GM23338 (cell line): Measurements from ENCODE around the gene TMEM175. TPM values are rescaled to one million over a fixed set of nuclear protein-coding genes. Genes with fewer than 3 reads are reported as not detected.
A peak's percentile ranks its signal among the peaks of the same experiment; 100 is the strongest.
"Not testable (repeated sequence)": the region's sequence is repeated elsewhere in the genome, so short reads cannot be mapped to it uniquely, and the experiment has no call there.

Experiments
- ATAC-seq: fragments of 200-7000 bp; cut with Tn5 transposase; 3 replicates; pipeline ENCODE4 v1.9.1; 2020
- DNase-seq: peaks from one replicate; pipeline ENCODE4 v3.0.0-alpha.2; 2015; ENCODE audit warnings: low spot score
- H2AFZ ChIP-seq: fragments of 200-600 bp; sonication (generic); 2 replicates; pipeline ENCODE4 v1.8.0; 2016; ENCODE audit warnings: antibody characterized with exemption, mild to moderate bottlenecking, moderate library complexity
- H3F3A ChIP-seq: fragments of 200-600 bp; sonication (generic); replicated peaks from 2 replicates; pipeline ENCODE4 v1.8.0; 2017; ENCODE audit warnings: antibody characterized with exemption, mixed run types, low read depth
- H3K27ac ChIP-seq: fragments of 200-600 bp; sonication (generic); 2 replicates; pipeline ENCODE4 v1.6.1; 2016; ENCODE audit warnings: low read depth
- H3K27me3 ChIP-seq: fragments of 200-600 bp; sonication (generic); 2 replicates; pipeline ENCODE4 v1.8.0; 2016; ENCODE audit warnings: mild to moderate bottlenecking, mixed run types, moderate library complexity; ENCODE audit not compliant: insufficient read depth
- H3K36me3 ChIP-seq: fragments of 200-600 bp; sonication (generic); 2 replicates; pipeline ENCODE4 v1.8.0; 2016; ENCODE audit warnings: mild to moderate bottlenecking; ENCODE audit not compliant: insufficient read depth
- H3K4me1 ChIP-seq: fragments of 200-600 bp; sonication (generic); 2 replicates; pipeline ENCODE4 v1.8.0; 2016; ENCODE audit warnings: mild to moderate bottlenecking, moderate library complexity; ENCODE audit not compliant: insufficient read depth
- H3K4me2 ChIP-seq: fragments of 200-600 bp; sonication (generic); 2 replicates; pipeline ENCODE4 v1.7.1; 2017; ENCODE audit warnings: mixed run types
- H3K4me3 ChIP-seq: fragments of 200-600 bp; sonication (generic); 2 replicates; pipeline ENCODE4 v1.6.1; 2016; ENCODE audit warnings: mixed run types
- H3K79me2 ChIP-seq: fragments of 200-600 bp; sonication (generic); replicated peaks from 2 replicates; pipeline ENCODE4 v1.8.0; 2017; ENCODE audit warnings: mild to moderate bottlenecking; ENCODE audit not compliant: insufficient read depth
- H3K9me2 ChIP-seq: fragments of 200-600 bp; sonication (generic); 2 replicates; pipeline ENCODE4 v1.8.0; 2017; ENCODE audit not compliant: insufficient read depth
- H4K20me1 ChIP-seq: fragments of 200-600 bp; sonication (generic); replicated peaks from 2 replicates; pipeline ENCODE4 v1.8.0; 2017; ENCODE audit warnings: mild to moderate bottlenecking; ENCODE audit not compliant: insufficient read depth
- H3K27ac Mint-ChIP-seq: 2 replicates; pipeline ENCODE4 v1.8.0; 2020; ENCODE audit warnings: inconsistent platforms, mild to moderate bottlenecking, moderate library complexity, mixed read lengths
- H3K27me3 Mint-ChIP-seq: 3 replicates; pipeline ENCODE4 v1.8.0; 2022; ENCODE audit warnings: low read depth, mild to moderate bottlenecking, moderate library complexity, mixed read lengths, inconsistent platforms; ENCODE audit not compliant: insufficient read depth, poor library complexity
- H3K36me3 Mint-ChIP-seq: 3 replicates; pipeline ENCODE4 v1.8.0; 2021; ENCODE audit warnings: low read depth, mild to moderate bottlenecking, inconsistent platforms, moderate library complexity, mixed read lengths
- H3K4me1 Mint-ChIP-seq: 3 replicates; pipeline ENCODE4 v1.8.0; 2020; ENCODE audit warnings: mild to moderate bottlenecking, inconsistent platforms, mixed read lengths
- H3K4me3 Mint-ChIP-seq: 3 replicates; pipeline ENCODE4 v1.8.0; 2021; ENCODE audit warnings: moderate library complexity, mild to moderate bottlenecking, inconsistent platforms, mixed read lengths
- H3K9me3 Mint-ChIP-seq: 3 replicates; pipeline ENCODE4 v1.8.0; 2020; ENCODE audit warnings: moderate library complexity, mild to moderate bottlenecking, inconsistent platforms, mixed read lengths
- CREB1 ChIP-seq: fragments of 250-450 bp; sonication (Bioruptor Pico); IDR thresholded peaks from 2 replicates; pipeline ENCODE4 v1.5.0; 2020; ENCODE audit warnings: low read depth, mild to moderate bottlenecking, moderate library complexity
- EZH2 ChIP-seq: fragments of 200-600 bp; sonication (generic); IDR thresholded peaks from one replicate; pipeline ENCODE4 v1.8.0; 2017; ENCODE audit warnings: antibody characterized with exemption, mild to moderate bottlenecking, low read depth; ENCODE audit not compliant: unreplicated experiment
- POLR2AphosphoS5 ChIP-seq: IDR thresholded peaks from 2 replicates; pipeline ENCODE4 v1.6.1; 2016; ENCODE audit warnings: antibody characterized with exemption, low read depth
- STAT1 ChIP-seq: IDR thresholded peaks from one replicate; pipeline ENCODE4 v1.6.1; 2016; ENCODE audit warnings: antibody characterized with exemption; ENCODE audit not compliant: unreplicated experiment
- ZNF462 ChIP-seq: fragments of 250-450 bp; sonication (Bioruptor Pico); IDR thresholded peaks from 2 replicates; pipeline ENCODE4 v1.5.0; 2020; ENCODE audit warnings: mild to moderate bottlenecking, moderate library complexity
- polyA plus RNA-seq: library from polyadenylated mRNA; unstranded; fragments of >200 nt; fragmentation: Nextera tagmentation; extraction: Ambion mirVana; gene quantifications from 2 replicates; pipeline ENCODE4 v1.2.1, GENCODE V29; 2016
- total RNA-seq: library from RNA; depleted of rRNA; stranded (reverse); fragments of >200 nt; shearing (Covaris generic); gene quantifications from 2 replicates; pipeline ENCODE4 v1.2.3, GENCODE V29; 2014
- TF ChIP-seq, protein P1 (sequence below), 2 experiments: fragments of 200-600 bp in 1 of 2; sonication (generic) in 1 of 2; conservative IDR thresholded peaks; 2 replicates each; pipeline versions ENCODE4 v1.5.1 to v1.6.1; 2016 to 2017; ENCODE audit warnings: antibody characterized with exemption in 2 of 2, low read depth in 2 of 2, mild to moderate bottlenecking in 2 of 2, moderate library complexity in 1 of 2
- TF ChIP-seq, protein P2 (sequence below): IDR thresholded peaks from 2 replicates; pipeline ENCODE4 v1.6.1; 2016; ENCODE audit warnings: antibody characterized with exemption

TMEM175 gene
- total and polyA plus RNA-seq, 2 experiments from 2014 or later: 8.0 to 11.4 TPM

DNA sequence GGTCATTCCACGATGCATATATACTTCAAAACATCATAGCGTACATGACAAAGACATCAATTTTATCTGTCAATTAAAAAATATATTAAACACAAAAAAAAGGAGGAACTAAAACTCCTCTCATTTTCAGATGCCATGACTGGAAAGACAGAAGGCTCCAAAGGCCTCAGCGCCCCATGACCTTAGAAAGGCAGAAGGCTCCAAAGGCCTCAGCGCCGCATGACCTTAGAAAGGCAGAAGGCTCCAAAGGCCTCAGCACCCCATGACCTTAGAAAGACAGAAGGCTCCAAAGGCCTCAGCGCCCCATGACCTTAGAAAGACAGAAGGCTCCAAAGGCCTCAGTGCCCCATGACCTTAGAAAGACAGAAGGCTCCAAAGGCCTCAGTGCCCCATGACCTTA lies 13.7 kb upstream of the TMEM175 start:
- not testable (repeated sequence) for H3K36me3 ChIP-seq, H3K27me3 ChIP-seq, H3K27me3 Mint-ChIP-seq, H3K4me1 ChIP-seq, ATAC-seq, H3K4me3 Mint-ChIP-seq, H3K4me3 ChIP-seq, H3K36me3 Mint-ChIP-seq, H3K9me3 Mint-ChIP-seq, DNase-seq, H3K9me2 ChIP-seq, H3K27ac Mint-ChIP-seq, H3K27ac ChIP-seq, H3F3A ChIP-seq, H3K4me1 Mint-ChIP-seq, H3K4me2 ChIP-seq, H2AFZ ChIP-seq
- H3K79me2 ChIP-seq: peaks cover 84% of the 10 kb centered on the region
- peaks cover 41% of the 10 kb centered on the region; the same call in 1 of the 2 replicates for H4K20me1 ChIP-seq

DNA sequence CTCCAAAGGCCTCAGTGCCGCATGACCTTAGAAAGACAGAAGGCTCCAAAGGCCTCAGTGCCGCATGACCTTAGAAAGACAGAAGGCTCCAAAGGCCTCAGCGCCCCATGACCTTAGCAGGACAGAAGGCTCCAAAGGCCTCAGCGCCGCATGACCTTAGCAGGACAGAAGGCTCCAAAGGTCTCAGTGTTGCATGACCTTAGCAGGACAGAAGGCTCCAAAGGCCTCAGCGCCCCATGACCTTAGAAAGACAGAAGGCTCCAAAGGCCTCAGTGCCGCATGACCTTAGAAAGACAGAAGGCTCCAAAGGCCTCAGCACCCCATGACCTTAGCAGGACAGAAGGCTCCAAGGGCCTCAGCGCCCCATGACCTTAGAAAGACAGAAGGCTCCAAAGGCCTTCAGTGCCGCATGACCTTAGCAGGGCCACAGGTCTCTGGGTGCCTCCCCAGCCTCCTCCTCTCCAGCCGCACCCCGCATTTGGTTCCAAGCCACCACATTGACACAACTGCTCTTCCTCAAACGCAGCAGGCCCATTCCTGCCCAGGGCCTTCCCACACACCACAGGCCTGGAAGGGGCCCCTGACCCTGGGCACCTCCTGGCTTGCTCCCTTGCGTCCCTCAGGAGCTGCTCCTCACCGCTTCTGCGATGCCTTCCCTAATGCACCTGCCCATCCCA lies 13.1 kb upstream of the TMEM175 start:
- not testable (repeated sequence) for H3K27ac ChIP-seq, H3K9me3 Mint-ChIP-seq, H3K4me3 ChIP-seq, H3K36me3 ChIP-seq, H3K36me3 Mint-ChIP-seq, H3F3A ChIP-seq, ATAC-seq, H2AFZ ChIP-seq, H3K4me3 Mint-ChIP-seq, H3K4me2 ChIP-seq, H3K27me3 Mint-ChIP-seq, H3K27me3 ChIP-seq, H3K4me1 Mint-ChIP-seq, DNase-seq, H3K9me2 ChIP-seq, H3K4me1 ChIP-seq
- 0 out of 2 replicates have a peak overlapping the region, but pooled peaks have one; percentile 0 for H3K27ac Mint-ChIP-seq
- H4K20me1 ChIP-seq: peaks cover 47% of the 10 kb centered on the region; the same call in 1 of the 2 replicates
- H3K79me2 ChIP-seq: peaks cover 89% of the 10 kb centered on the region

DNA sequence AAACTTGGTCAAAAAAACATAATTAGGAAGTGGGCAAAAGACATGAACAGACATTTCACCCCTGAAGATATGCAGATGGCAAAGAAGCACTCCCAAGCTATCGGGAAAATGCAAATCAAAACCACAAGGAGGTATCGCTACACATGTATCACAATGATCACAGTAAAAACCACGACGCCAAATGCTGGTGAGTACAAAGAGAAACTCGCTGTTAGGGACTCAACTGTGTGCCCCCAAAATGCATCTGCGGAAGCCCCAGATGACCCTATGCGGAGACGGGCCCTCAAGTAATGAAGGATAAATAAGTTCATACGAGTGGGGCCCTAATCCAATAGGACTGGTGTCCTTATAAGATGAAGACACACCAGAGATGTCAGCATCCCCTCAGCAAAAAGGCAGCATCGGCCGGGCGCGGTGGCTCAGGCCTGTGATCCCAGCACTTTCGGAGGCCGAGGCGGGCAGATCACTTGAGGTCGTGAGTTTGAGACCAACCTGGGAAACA lies 10.4 kb upstream of the TMEM175 start:
- Mint-ChIP-seq H3K4me1 (peaks cover 21% of the 10 kb centered on the region), H3K9me3 (no peaks in the 10 kb centered on the region), H3K27me3 (peaks cover 8% of the 10 kb centered on the region), H3K27ac (no peak overlapping the region), H3K36me3 (no peaks in the 10 kb centered on the region; the same call in 2 of the 3 replicates), H3K4me3 (no peak overlapping the region)
- Histone ChIP-seq H3K27ac (no peak overlapping the region; the same call in 1 of the 2 replicates), H3K27me3 (no peaks in the 10 kb centered on the region), H3K9me2 (no peaks in the 10 kb centered on the region), H3K4me2 (no peak overlapping the region), H3K79me2 (peaks cover 94% of the 10 kb centered on the region), H3F3A (no peaks in the 10 kb centered on the region), H4K20me1 (peaks cover 42% of the 10 kb centered on the region), H3K4me3 (no peak overlapping the region), H3K4me1 (no peaks in the 10 kb centered on the region), H3K36me3 (no peaks in the 10 kb centered on the region), H2AFZ (no peak overlapping the region)
- ATAC-seq: no peak
- no peak for DNase-seq
- TF ChIP-seq POLR2AphosphoS5 (no peak), STAT1 (no peak), CREB1 (CRISPR knock-in tag) (no peak), EZH2 (no peak), ZNF462 (CRISPR knock-in tag) (no peak)
- TF ChIP-seq, protein P1, sequence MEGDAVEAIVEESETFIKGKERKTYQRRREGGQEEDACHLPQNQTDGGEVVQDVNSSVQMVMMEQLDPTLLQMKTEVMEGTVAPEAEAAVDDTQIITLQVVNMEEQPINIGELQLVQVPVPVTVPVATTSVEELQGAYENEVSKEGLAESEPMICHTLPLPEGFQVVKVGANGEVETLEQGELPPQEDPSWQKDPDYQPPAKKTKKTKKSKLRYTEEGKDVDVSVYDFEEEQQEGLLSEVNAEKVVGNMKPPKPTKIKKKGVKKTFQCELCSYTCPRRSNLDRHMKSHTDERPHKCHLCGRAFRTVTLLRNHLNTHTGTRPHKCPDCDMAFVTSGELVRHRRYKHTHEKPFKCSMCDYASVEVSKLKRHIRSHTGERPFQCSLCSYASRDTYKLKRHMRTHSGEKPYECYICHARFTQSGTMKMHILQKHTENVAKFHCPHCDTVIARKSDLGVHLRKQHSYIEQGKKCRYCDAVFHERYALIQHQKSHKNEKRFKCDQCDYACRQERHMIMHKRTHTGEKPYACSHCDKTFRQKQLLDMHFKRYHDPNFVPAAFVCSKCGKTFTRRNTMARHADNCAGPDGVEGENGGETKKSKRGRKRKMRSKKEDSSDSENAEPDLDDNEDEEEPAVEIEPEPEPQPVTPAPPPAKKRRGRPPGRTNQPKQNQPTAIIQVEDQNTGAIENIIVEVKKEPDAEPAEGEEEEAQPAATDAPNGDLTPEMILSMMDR (conservative IDR thresholded peaks at IDR 0.05; ENCODE audit: low read depth in 2 of 2): no peak
- TF ChIP-seq, protein P2, sequence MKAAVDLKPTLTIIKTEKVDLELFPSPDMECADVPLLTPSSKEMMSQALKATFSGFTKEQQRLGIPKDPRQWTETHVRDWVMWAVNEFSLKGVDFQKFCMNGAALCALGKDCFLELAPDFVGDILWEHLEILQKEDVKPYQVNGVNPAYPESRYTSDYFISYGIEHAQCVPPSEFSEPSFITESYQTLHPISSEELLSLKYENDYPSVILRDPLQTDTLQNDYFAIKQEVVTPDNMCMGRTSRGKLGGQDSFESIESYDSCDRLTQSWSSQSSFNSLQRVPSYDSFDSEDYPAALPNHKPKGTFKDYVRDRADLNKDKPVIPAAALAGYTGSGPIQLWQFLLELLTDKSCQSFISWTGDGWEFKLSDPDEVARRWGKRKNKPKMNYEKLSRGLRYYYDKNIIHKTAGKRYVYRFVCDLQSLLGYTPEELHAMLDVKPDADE: no peak
